ENCODE measurements around the gene BET1L.
"Not testable (repeated sequence)": the region's sequence is repeated elsewhere in the genome, so short reads cannot be mapped to it uniquely, and the experiment has no call there.

BET1L gene

GRCh38 chr11:196786-197731, 10.1 kb downstream of the BET1L start:
- DNase-seq (ENCODE audit: low read depth, low spot score), result no peak

DNA sequence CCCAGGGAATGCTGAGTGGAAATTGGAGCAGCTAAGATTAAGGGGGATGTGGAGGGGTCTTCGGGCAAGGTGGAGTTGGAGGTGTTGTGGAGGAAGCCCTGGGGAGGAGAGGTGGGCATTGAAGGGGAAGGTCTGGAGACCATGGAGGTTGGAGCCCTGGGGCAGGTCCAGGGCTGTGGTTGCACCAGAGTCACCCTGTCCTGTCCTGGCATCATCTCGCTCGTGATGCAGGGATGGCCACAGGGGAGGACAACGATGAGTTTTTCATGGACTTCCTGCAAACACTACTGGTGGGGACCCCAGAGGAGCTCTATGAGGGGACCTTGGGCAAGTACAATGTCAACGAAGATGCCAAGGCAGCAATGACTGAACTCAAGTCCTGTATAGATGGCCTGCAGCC, 13.7 kb downstream of the BET1L start:
- DNase-seq (ENCODE audit: low read depth, low spot score), result not testable (repeated sequence)

DNA sequence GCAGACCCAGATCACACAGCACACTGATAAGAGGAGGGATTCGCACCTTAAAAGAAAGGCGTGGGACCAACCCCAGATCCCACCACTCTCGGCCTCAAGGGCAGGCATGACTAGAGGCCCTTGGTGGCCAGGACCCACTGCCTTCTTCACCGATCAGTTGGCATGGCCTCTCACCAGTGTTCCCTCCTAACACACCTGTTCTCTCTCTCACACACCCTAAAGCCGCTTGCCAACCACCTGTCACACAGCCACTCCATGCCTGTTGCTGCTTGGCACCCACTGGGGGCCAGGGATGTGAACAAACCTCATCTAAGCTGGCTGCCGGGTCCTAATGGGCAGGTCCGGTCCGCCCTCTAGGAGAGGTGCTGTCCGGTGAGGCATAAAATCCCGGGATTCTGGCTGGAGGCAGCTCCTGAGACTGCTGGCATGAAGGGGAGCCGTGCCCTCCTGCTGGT, 14.5 kb downstream of the BET1L start, which contains the start of gene SCGB1C1:
TSS of gene SCGB1C1 (plus strand) at position 405 of the 455 bp plus-strand sequence. CDS start at position 427, 22 bp downstream.
- DNase-seq (ENCODE audit: low read depth, low spot score), result not testable (repeated sequence)

DNA sequence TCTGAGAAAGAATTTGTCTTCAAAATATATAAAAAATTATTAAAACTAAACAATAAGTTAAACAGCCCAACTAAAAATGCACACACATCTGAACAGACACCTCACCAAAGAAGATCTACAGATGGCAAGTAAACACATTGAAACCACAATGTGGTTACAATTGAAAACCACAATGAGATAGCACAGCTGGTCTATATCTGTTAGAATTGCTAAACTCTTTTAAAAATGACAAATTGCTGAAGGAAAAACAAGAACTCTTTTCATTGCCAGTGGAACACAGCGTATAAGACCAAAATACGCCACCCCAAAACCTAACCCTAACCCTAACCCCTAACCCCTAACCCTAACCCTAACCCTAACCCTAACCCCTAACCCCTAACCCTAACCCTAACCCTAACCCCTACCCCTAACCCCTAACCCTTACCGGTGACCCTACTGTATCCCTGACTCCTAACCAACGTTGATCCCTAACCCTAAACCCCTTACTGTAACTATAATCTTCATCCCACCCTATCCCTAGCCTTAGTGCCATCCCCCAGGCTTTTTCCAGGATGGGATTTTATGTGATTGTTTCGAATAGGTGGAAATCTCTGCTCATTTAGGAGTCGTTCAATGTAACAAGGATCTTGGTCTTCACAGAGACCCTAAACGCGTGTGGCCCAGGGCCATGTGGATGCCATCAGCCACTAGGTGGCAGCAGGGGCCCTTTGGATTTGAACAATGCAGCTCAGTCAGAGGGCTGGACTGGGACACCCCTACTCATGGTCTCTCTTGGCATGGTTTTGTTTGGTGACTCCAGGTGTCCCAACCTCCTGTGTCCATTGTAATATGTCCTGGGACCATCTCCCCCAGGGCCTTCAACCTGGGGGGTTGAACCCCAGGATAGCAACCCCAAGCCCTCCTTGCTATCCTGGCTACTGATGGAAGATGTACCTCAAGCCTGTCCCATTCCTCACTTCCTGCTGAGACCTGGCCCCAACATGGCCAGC, 15.4 kb downstream of the BET1L start:
- DNase-seq (ENCODE audit: low read depth, low spot score), result not testable (repeated sequence)

DNA sequence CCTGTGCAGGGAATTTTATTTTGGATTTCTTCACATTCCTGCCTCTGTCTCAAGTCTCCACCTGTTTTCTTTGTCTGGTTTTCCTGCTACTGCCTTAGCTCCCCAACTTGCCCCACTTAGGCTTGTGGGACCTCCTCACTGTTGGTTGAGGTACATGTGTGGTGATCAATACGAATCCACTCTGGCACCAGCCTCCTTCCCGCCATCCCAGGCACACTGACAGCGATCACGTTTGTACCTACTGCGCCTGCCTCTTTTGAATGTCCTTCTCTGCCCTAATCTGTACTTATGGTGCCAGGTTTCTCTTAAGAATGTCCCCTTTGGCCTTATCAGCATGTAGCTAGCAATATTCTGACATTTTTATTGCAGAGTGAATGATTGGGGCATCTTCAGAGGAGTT, 16.7 kb downstream of the BET1L start:
- DNase-seq (ENCODE audit: low read depth, low spot score), result not testable (repeated sequence)

DNA sequence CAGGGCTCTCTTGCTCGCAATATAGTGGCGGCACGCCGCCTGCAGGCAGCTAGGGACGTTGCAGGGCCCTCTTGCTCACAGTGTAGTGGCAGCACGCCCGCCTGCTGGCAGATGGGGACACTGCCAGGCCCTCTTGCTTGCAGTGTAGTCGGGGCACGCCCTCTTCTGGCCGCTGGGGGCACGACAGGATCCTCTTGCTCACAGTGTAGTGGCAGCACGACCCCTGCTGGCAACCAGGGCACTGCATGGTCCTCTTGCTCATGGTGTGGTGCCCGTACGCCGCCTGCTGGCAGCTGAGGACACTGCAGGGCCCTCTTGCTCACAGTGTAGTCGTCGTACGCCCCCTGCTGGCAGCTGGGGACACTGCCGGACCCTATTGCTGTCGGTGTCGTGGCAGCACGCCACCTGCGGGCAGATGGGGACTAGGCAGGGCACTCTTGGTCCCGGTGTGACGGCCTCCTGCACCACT, 17.3 kb downstream of the BET1L start:
- not testable (repeated sequence) for DNase-seq (ENCODE audit: low read depth, low spot score)

DNA sequence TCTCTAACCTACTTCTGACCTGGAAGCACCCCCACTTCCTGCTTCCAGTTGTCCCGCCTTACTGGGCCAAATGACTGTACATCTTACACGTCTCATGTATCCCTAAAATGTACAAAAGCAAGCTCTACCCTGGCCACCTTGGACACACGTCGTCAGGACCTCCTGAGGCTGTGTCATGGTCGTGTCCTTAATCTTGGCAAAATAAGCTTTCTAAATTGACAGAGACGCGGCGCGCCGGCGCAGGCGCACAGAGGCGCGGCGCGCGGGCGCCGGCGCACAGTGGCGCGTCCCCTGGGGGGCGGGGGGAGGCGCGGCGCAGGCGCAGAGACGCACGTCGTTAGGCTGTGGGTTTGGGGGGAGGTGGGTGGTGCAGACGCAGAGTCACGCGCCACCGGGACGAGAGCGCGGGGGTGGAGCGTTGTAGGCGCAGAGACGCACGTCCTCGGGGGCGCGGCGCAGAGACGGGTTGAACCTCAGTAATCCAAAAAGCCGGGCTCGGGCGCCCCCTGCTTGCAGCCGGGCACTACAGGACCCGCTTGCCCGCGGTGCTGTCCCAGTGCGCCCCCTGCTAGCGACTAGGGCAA, 17.9 kb downstream of the BET1L start:
- DNase-seq (ENCODE audit: low read depth, low spot score), result not testable (repeated sequence)

- not testable (repeated sequence) for DNase-seq (ENCODE audit: low read depth, low spot score)
Measured at GRCh38 chr11:180242-180641, 27.0 kb downstream of the BET1L start.

All from activated naive CD8-positive, alpha-beta T cell treated with anti-CD3 and anti-CD28 coated beads, Interleukin-2, amount 50 U/mL, for 16 hours (primary cell).